AG09309 (cell line): Measurements from ENCODE around the gene GPC2.
A peak's percentile ranks its signal among the peaks of the same experiment; 100 is the strongest.

Source experiments
- DNase-seq: peaks from one replicate; pipeline ENCODE4 v3.0.0-alpha.2; 2010; ENCODE audit warnings: low read depth
- H3K4me3 ChIP-seq: 2 replicates; pipeline ENCODE4 v1.5.1; 2011; ENCODE audit warnings: mild to moderate bottlenecking, low read depth, low read length, moderate library complexity; ENCODE audit not compliant: control insufficient read depth
- TF ChIP-seq, protein P1 (sequence below): IDR thresholded peaks from 2 replicates; pipeline ENCODE4 v1.5.1; 2011; ENCODE audit warnings: mild to moderate bottlenecking, low read depth, low read length, inconsistent platforms; ENCODE audit not compliant: insufficient read depth, control insufficient read depth; ENCODE audit errors: missing control alignments

GPC2 gene

DNA sequence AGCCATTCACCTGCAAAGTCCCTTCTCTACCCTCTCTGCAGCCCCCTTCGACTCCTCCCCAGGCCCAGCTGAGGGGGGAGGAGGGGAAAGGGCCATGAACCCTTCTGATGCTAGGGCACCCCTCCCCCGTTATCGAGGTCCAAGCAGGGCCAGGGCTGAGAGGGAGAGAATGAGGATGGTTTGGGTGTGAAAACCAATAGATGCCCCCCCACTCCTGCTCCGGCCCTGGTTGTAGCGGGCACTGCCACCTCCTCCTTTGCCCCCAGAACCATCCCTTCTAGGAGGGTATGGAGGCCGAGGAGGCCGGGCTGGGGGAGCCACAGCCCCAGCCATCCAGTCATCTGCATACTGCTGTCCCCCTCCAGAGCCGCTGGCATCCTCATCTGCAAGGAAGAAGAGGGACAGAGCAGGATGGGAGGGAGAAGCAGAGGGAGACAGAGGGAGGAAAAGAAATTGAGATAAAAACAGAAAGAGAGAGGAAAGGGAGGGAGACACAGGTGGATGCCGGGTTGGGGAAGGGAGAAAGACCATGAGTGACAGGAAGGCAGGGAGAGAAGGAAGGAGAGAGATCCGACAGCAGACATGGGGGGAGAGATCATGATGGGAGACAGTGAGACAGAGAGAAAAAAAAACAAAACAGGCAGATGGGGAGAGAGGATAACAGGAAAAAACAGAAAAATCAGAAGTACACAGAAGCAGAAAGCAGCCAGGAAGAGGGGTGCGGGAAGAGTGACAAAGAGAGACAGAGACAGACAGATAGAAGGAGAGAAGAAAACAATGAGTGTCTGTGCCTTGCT is 6.9 kb downstream of the GPC2 start:
- no peak overlapping the region for H3K4me3 ChIP-seq
- TF ChIP-seq, protein P1, sequence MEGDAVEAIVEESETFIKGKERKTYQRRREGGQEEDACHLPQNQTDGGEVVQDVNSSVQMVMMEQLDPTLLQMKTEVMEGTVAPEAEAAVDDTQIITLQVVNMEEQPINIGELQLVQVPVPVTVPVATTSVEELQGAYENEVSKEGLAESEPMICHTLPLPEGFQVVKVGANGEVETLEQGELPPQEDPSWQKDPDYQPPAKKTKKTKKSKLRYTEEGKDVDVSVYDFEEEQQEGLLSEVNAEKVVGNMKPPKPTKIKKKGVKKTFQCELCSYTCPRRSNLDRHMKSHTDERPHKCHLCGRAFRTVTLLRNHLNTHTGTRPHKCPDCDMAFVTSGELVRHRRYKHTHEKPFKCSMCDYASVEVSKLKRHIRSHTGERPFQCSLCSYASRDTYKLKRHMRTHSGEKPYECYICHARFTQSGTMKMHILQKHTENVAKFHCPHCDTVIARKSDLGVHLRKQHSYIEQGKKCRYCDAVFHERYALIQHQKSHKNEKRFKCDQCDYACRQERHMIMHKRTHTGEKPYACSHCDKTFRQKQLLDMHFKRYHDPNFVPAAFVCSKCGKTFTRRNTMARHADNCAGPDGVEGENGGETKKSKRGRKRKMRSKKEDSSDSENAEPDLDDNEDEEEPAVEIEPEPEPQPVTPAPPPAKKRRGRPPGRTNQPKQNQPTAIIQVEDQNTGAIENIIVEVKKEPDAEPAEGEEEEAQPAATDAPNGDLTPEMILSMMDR: no peak
- DNase-seq: no peak

DNA sequence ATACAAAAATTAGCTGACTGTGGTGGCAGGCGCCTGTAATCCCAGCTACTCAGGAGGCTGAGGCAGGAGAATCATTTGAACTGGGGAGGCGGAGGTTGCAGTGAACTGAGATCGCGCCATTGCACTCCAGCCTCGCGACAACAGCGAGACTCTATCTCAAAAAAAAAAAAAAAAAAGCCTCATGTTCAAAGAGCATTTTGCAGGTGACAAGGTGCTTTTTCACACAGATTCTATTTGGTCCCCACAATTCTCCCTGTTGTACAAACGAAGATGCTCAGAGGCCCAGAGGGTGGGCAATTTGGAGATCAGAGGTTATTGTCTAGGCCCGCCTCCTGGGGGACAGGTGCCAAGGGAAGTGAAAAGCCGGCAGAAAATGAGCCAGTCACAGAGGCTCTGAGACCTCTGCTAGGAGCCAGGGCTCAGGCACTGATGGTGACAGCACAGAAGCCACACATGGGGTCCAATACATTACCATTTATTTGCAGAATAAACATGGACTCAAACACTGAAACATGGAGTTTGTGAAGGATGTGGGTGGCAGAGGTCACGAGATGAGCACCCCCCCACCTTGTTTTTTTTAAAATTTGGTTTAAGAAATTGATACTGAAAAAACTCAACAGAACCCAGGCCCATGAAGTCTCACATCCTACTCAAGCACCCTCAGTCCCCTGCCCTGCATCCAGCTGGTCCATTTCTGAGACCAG is 7.9 kb downstream of the GPC2 start:
- no peak overlapping the region for H3K4me3 ChIP-seq
- TF ChIP-seq, protein P1: no peak
- DNase-seq: no peak

DNA sequence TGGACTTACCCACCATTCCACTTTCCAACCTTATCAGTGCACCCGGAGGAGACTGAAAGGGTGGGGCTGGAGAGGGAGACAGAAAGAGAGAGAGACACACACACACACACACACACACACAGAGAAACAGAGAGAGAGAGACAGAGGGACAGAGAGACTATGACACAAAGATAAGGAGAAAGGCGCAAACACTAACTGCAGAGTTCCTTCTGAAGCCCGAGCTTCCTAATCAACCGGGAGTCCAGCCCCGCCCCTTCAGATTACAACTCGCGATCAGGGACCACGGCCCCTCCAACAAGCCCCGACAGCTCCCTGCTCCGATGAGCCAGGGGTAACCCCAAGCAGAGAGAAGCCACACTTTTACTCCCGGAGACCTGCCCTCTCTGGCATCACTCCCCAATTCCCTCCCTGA is 9.3 kb downstream of the GPC2 start:
- DNase-seq: no peak
- H3K4me3 ChIP-seq: peak overlapping the region; percentile 55
- TF ChIP-seq, protein P1: no peak

DNA sequence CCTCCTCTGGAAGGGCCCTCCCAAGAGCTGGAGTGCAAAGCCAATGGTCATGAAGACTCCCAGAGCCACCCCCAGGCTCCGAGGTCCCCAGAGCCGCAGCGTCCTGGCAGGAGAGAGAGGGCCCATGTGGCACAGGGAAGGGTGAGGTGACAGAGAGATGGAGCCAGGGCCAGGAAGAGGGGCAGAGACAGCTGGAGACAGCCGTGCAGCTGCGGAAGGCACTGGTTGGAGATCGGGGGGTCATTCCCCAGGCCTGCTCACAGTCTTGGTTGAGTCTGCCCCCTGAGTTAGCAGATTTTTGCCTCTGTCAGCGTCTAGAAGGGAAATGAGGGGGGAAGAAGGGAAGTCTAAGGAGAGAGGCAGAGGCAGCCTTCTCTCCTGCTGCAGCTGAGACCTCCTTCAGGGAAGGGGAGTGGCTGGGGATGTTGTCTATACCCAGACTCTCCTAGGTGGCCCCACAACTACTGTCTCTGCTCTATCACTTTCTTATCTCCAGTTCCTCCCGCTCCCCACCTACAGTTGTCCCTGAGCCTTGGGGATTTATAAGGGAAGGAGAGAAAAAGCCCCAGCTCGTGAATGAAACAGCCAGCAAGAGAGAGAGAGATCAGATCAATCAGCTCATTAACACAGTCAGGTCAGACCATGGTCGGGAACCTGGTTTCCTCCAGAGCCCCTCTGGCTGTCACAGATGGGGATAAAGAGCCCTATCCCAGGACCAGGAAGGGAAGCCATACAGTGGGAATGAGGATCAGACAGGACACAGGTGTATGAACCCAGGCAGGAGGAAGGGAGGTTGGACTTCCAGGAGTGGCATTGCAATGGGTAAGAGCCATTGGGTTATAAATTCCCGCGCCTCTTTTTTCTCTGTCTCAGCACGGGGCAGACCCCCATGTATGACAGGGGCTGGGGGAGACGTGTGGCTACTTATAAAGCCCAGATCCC is 9.9 kb downstream of the GPC2 start:
- TF ChIP-seq, protein P1: no peak
- DNase-seq: no peak
- H3K4me3 ChIP-seq: peak overlapping the region; percentile 55

DNA sequence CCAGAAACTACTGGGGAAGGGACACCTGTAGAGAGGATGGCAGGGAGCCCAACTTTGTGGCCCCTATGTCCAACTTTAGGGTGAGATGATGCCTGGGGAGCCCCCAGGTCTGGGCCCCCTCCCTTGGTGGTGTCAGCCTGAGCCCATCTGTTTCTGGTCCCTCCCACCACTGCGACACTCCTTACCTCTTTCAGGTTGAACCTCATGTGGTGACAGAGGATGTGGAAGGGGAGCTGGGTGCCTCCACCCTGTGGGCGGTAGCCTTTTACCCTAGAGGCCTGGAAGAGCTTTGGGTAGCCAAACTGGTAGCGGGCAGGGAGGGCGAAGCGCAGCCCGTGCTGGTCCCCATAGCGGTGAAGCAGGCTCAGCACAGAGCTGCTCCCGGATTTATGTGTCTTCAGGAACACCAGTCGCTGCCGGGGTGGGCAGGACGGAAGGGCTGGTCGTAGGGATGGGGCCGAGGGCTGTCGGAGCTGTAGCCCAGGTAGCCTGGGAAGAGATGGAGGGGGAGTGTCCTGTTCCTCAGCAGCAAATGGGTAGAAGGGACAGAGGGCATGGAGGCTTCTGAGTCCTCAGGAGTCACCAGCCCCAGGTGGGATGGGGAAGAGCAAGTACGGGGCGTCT is 10.8 kb downstream of the GPC2 start:
- DNase-seq: no peak
- TF ChIP-seq, protein P1: no peak
- no peak overlapping the region for H3K4me3 ChIP-seq

DNA sequence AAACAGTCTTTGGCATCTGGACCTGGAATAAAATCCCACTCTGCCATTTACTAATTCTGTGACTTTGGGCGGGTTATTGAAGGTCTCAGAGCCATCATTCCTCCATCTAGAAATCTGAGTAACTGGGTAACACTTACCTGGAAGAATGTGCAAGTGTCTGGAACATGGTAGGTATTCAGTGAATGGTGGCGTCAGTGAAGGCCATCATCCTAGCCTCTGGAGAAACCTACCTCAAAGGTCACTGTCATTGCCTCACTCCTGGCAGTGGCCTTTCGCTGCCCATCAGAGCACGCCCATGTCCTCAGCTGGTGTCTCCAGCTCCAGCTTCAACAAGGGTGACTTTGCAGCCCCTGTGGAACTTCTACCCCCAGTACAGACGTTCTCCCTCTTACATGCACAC is 13.3 kb downstream of the GPC2 start:
- no peak overlapping the region for H3K4me3 ChIP-seq
- DNase-seq: no peak
- TF ChIP-seq, protein P1: no peak
